Activated CD8-positive, alpha-beta memory T cell treated with anti-CD3 and anti-CD28 coated beads, Interleukin-2, amount 10 ng/mL, durations not matched to agents 7 days and 5 days (primary cell): ENCODE data around the gene LSAMP. TPM values are rescaled to one million over a fixed set of nuclear protein-coding genes. Genes with fewer than 3 reads are reported as not detected.
"Not testable (repeated sequence)": the region's sequence is repeated elsewhere in the genome, so short reads cannot be mapped to it uniquely, and the experiment has no call there.

Experiments
- ATAC-seq: fragments of 150-1000 bp; cut with Tn5 transposase; one replicate; pipeline ENCODE4 v1.10.0; 2021; ENCODE audit warnings: moderate library complexity
- CTCF ChIA-PET: fragments of 350-600 bp; sonication (Branson Sonifier 250); formaldehyde crosslinking; loops from one replicate; lab custom pipeline; 2021; ENCODE audit warnings: antibody characterized with exemption; lab: Charles Lee
- DNase-seq: peaks from one replicate; pipeline ENCODE4 v3.0.0-alpha.2; 2020
- H3K27ac Mint-ChIP-seq: one replicate; pipeline ENCODE4 v1.8.0; 2021; ENCODE audit warnings: mild to moderate bottlenecking, mixed read lengths
- H3K27me3 Mint-ChIP-seq: one replicate; pipeline ENCODE4 v1.8.0; 2021; ENCODE audit warnings: mixed read lengths
- H3K36me3 Mint-ChIP-seq: one replicate; pipeline ENCODE4 v1.8.0; 2021; ENCODE audit warnings: mild to moderate bottlenecking, mixed read lengths
- H3K4me1 Mint-ChIP-seq: one replicate; pipeline ENCODE4 v1.8.0; 2021; ENCODE audit warnings: mixed read lengths
- H3K4me3 Mint-ChIP-seq: one replicate; pipeline ENCODE4 v1.8.0; 2021; ENCODE audit warnings: mild to moderate bottlenecking, moderate library complexity, mixed read lengths
- H3K9me3 Mint-ChIP-seq: one replicate; pipeline ENCODE4 v1.8.0; 2022; ENCODE audit warnings: low read depth, mixed read lengths
- total RNA-seq, 2 experiments: library from RNA; stranded (reverse); gene quantifications; one replicate each; pipeline ENCODE4 v1.2.3, GENCODE V29; 2021

The LSAMP gene
- total RNA-seq, 2 experiments from 2014 or later: not detected

DNA sequence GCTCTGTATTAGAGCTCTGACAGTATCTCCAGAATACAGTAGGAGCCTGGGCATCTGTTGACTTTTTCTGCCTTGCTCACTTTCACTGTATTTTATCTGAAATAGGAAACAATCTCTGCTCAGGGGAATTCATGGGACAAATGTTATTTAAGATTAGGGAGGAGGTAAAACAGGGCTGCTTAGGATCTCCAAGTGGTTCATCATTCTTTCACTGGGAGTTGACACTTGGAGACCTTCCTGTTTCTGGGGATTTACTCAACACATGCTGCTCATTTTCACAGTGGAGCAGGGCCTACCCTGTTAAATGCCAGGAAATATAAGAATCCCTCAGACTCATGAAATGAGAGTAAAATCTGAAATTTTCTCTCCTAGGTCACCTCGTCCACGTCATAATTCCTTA, 636.5 kb downstream of the LSAMP start:
- Mint-ChIP-seq H3K9me3 (no peaks in the 10 kb centered on the region), H3K36me3 (no peaks in the 10 kb centered on the region), H3K4me3 (no peak overlapping the region), H3K27ac (no peak overlapping the region), H3K4me1 (peaks cover 3% of the 10 kb centered on the region), H3K27me3 (peaks cover 48% of the 10 kb centered on the region)
- no peak for DNase-seq
- no peak for ATAC-seq
- CTCF ChIA-PET: no interaction called here

DNA sequence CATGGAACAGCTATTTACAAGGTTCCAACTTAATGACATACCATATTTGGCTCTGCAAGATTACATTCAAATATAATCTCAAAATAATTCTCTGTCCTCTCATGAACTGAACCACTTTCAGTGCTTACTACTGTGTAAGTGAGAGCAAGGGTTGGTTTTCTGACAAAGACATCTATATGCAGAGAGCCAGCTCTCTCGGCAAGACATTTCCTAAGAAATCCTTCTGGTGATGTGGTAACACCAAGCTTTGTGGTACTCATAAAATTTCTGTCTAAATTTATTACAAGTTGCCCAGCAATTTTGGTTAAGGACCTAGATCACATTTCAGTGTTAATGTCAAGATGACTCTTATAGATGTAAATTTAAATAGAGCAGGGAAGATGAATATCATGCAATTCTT, 637.0 kb downstream of the LSAMP start:
- no peak for ATAC-seq
- H3K4me3 Mint-ChIP-seq: no peak overlapping the region
- H3K4me1 Mint-ChIP-seq: peaks cover 3% of the 10 kb centered on the region
- no peak overlapping the region for H3K27ac Mint-ChIP-seq
- H3K9me3 Mint-ChIP-seq: no peaks in the 10 kb centered on the region
- H3K27me3 Mint-ChIP-seq: peaks cover 50% of the 10 kb centered on the region
- DNase-seq: no peak
- H3K36me3 Mint-ChIP-seq: no peaks in the 10 kb centered on the region
- CTCF ChIA-PET: no interaction called here

DNA sequence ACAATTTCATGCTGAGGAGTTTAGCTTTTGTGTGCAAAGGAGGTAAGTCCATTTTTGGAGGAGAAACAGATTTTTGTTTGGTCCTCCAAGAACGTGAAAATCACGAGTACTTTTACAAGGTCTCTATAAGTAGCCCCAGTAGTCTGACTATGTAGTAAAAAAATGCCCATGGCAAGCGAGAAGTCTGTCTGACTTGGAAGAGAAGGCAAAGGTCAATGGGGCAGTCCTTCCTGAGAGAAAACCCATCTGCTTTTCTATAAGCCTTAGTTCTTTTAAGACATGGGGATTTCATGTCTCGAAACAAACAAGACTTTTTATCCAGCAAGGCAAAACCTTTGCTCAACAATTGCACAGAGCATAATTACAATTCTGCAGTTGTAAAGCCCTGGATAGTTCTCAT, 638.8 kb downstream of the LSAMP start:
- CTCF ChIA-PET: no interaction called here
- Mint-ChIP-seq H3K4me3 (no peak overlapping the region), H3K4me1 (peaks cover 6% of the 10 kb centered on the region), H3K36me3 (no peaks in the 10 kb centered on the region), H3K27me3 (peaks cover 61% of the 10 kb centered on the region), H3K27ac (no peak overlapping the region), H3K9me3 (no peaks in the 10 kb centered on the region)
- ATAC-seq: no peak
- no peak for DNase-seq

DNA sequence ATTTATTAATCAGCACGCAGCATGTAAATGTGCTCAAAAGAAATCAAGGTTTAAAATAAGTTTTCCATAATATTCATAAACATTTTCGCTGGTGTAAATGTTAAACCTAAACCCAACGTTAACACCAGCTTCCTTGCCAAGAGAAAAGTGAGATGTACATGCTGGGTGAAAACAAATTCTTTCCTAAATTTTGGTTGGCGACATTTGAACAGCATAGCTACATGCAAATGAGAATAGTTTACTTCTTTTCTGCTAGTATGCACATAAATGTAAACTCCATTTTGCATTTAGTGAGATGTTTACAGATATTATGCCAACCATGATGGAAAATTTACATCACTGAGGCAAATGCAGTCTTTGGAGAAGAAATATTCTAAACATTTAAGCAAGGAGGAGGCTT, 639.8 kb downstream of the LSAMP start:
- CTCF ChIA-PET: interaction anchor here (1.5 to 2.9 kb wide), 3 partner anchors 9 to 21 kb away, joined by 3 to 14 read pairs (median 9); no protein-coding TSS in a partner anchor
- Mint-ChIP-seq H3K4me3 (no peak overlapping the region), H3K27me3 (peaks cover 56% of the 10 kb centered on the region)

GRCh38 chr3:115804713-115805119, 640.6 kb downstream of the LSAMP start:
- DNase-seq (no peak), ATAC-seq (no peak)
- CTCF ChIA-PET: interaction anchor here (1.5 to 2.9 kb wide), 3 partner anchors 10 to 20 kb away, joined by 3 to 14 read pairs (median 9); no protein-coding TSS in a partner anchor
- H3K27ac Mint-ChIP-seq: no peak overlapping the region
- no peak overlapping the region for H3K4me3 Mint-ChIP-seq
- H3K27me3 Mint-ChIP-seq: peaks cover 54% of the 10 kb centered on the region
- H3K4me1 Mint-ChIP-seq: peaks cover 6% of the 10 kb centered on the region
- H3K9me3 Mint-ChIP-seq: no peaks in the 10 kb centered on the region
- H3K36me3 Mint-ChIP-seq: no peaks in the 10 kb centered on the region

More for the DNA sequence above, 639.8 kb downstream of the LSAMP start:
- Mint-ChIP-seq H3K4me1 (peaks cover 6% of the 10 kb centered on the region), H3K27ac (no peak overlapping the region), H3K36me3 (no peaks in the 10 kb centered on the region), H3K9me3 (no peaks in the 10 kb centered on the region)
- DNase-seq (no peak), ATAC-seq (no peak)

DNA sequence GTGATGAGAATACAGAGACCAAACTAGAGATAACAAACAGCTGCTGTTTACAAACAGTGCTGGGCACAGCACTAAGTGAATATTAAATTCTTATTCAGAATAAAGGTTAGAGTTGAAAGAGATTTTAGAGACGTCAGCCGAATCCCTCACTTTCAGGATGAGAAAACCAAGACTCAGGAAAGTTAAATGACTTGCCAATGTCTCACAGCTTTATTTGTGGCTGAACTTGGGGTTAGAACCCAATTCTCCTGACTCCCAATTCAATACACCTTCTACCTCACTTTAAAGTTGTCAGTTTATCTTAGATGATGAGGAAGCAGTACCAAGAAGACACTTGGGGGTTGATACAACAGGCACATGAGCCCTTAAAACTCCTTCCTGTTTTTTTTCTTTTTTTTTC, 641.1 kb downstream of the LSAMP start:
- H3K9me3 Mint-ChIP-seq: no peaks in the 10 kb centered on the region
- H3K4me3 Mint-ChIP-seq: no peak overlapping the region
- H3K36me3 Mint-ChIP-seq: no peaks in the 10 kb centered on the region
- no peak overlapping the region for H3K27ac Mint-ChIP-seq
- CTCF ChIA-PET: interaction anchor here (1.3 to 2.9 kb wide), 4 partner anchors 11 to 20 kb away, joined by 3 to 14 read pairs (median 6); no protein-coding TSS in a partner anchor
- peaks cover 6% of the 10 kb centered on the region for H3K4me1 Mint-ChIP-seq
- DNase-seq (no peak), ATAC-seq (no peak)
- peaks cover 54% of the 10 kb centered on the region for H3K27me3 Mint-ChIP-seq

DNA sequence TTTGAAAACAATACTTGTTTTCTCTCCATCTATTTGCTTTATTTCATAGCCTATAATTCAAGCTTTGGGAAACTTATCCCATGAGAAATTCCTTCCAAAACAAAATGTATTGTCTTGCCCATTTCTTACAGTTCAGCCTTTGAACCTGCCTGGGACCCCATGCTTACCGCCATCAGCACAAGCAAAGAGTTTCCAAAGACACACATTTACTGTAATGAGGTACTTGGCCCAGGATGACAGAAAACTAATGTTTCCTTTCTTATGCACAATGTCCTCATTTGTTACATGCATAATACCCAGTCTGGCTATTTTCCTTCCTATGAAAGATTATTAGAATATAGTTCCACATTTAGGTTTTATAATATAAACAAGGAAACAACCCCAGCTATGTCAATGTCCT, 641.6 kb downstream of the LSAMP start:
- no peaks in the 10 kb centered on the region for H3K9me3 Mint-ChIP-seq
- H3K27ac Mint-ChIP-seq: no peak overlapping the region
- H3K4me1 Mint-ChIP-seq: peaks cover 6% of the 10 kb centered on the region
- DNase-seq: no peak
- ATAC-seq: no peak
- no peaks in the 10 kb centered on the region for H3K36me3 Mint-ChIP-seq
- H3K4me3 Mint-ChIP-seq: no peak overlapping the region
- CTCF ChIA-PET: interaction anchor here (1.0 to 2.9 kb wide), 3 partner anchors 11 to 19 kb away, joined by 3 to 14 read pairs (median 4); no protein-coding TSS in a partner anchor
- peaks cover 51% of the 10 kb centered on the region for H3K27me3 Mint-ChIP-seq

- H3K27ac Mint-ChIP-seq: no peak overlapping the region
- ATAC-seq: no peak
- peaks cover 6% of the 10 kb centered on the region for H3K4me1 Mint-ChIP-seq
- H3K9me3 Mint-ChIP-seq: no peaks in the 10 kb centered on the region
- no peak overlapping the region for H3K4me3 Mint-ChIP-seq
- no peaks in the 10 kb centered on the region for H3K36me3 Mint-ChIP-seq
- CTCF ChIA-PET: no interaction called here
- peaks cover 35% of the 10 kb centered on the region for H3K27me3 Mint-ChIP-seq
- DNase-seq: no peak
These were observed 644.7 kb downstream of the LSAMP start for GRCh38 chr3:115800489-115801075.

DNA sequence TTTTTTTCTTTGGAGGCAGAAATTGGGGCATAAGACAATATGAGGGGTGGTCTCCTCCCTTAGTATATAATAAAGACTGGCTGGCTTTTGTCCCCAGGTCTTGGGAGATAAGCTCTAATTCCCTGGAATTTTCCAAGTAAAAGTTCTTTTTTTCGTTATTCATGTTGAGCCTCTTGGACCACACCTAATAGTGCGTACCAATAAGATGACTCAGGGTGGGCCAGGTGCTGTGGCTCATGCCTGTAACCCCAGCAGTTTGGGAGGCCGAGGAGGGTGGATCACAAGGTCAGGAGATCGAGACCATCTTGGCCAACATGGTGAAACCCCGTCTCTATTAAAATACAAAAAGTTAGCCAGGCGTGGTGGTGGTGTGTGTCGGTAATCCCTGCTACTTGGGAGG, 645.2 kb downstream of the LSAMP start:
- ATAC-seq, H3K9me3 Mint-ChIP-seq, H3K4me3 Mint-ChIP-seq, H3K4me1 Mint-ChIP-seq, DNase-seq, H3K36me3 Mint-ChIP-seq, H3K27ac Mint-ChIP-seq: not testable (repeated sequence)
- CTCF ChIA-PET: interaction anchor here (1.0 kb wide), 1 partner anchor 16 kb away, joined by 3 read pairs; no protein-coding TSS in a partner anchor
- peaks cover 33% of the 10 kb centered on the region for H3K27me3 Mint-ChIP-seq

DNA sequence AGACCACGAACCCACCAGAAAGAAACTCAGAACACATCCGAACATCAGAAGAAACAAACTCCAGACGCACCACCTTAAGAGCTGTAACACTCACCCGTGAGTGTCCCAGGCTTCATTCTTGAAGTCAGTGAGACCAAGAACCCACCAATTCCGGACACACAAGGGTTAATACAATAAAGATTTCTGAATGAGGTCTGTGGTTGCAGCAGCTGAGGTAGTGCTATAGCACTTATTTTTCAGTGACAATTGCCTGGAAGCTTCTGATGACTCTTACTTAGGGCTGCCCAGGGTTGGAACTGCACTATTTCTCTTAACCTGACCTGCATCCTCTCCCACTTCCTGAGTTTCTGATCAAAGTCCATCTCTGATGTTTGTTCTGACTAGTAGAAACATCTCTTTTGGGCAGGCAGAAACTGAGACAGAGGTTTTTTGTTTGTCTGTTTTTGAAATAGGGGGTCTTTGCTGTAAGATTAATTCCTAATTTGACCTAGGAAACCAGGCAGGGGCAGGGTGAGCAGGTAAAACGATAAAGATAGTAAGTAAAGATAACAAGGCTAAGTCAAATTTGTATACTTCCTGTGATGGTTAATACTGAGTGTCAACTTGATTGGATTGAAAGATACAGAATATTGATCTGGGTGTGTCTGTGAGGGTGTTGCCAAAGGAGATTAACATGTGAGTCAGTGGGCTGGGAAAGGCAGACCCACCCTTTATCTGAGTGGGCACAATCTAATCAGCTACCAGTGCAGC, 652.9 kb downstream of the LSAMP start:
- DNase-seq: peak; percentile 69
- ATAC-seq: peak; percentile 85
- Mint-ChIP-seq H3K4me3 (peak overlapping the region; percentile 53), H3K27me3 (peaks cover 2% of the 10 kb centered on the region), H3K9me3 (no peaks in the 10 kb centered on the region), H3K27ac (peak overlapping the region; percentile 90), H3K4me1 (peaks cover 23% of the 10 kb centered on the region), H3K36me3 (no peaks in the 10 kb centered on the region)
- CTCF ChIA-PET: interaction anchor here (1.0 to 1.3 kb wide), 2 partner anchors 9 to 10 kb away, joined by 3 read pairs; no protein-coding TSS in a partner anchor

DNA sequence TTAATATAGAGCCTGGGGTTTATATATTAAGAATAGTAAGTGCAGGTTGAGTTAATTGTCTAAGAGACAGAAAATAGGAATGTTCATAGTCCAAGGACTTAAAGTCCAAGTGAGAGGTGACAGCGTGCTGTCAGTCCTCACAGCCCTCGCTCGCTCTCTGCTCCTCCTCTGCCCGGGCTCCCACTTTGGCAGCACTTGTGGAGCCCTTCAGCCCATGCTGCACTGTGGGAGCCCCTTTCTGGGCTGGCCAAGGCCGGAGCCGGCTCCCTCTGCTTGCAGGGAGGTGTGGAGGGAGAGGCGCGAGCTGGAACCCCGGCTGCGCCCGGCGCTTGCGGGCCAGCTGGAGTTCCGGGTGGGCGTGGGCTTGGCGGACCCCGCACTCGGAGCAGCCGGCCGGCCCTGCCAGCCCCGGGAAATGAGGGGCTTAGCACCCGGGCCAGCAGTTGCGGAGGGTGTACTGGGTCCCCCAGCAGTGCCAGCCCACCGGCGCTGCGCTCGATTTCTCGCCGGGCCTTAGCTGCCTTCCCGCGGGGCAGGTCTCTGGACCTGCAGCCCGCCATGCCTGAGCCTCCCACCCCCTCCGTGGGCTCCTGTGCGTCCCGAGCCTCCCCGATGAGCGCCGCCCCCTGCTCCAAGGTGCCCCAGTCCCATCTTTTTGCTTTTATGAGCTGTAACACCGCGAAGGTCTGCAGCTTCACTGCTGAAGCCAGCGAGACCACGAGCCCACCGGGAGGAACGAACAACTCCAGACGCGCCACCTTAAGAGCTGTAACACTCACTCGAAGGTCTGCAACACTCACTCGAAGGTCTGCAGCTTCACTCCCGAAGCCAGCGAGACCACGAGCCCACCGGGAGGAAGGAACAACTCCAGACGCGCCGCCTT, 653.8 kb downstream of the LSAMP start:
- H3K36me3 Mint-ChIP-seq, ATAC-seq, H3K27me3 Mint-ChIP-seq, DNase-seq, H3K9me3 Mint-ChIP-seq: not testable (repeated sequence)
- H3K4me3 Mint-ChIP-seq: peak overlapping the region; percentile 53
- CTCF ChIA-PET: interaction anchor here (1.0 kb wide), 1 partner anchor 11 kb away, joined by 3 read pairs; no protein-coding TSS in a partner anchor
- peaks cover 23% of the 10 kb centered on the region for H3K4me1 Mint-ChIP-seq
- H3K27ac Mint-ChIP-seq: peak overlapping the region; percentile 90

- Mint-ChIP-seq H3K36me3 (no peaks in the 10 kb centered on the region), H3K27ac (no peak overlapping the region), H3K9me3 (no peaks in the 10 kb centered on the region), H3K27me3 (peaks cover 2% of the 10 kb centered on the region), H3K4me1 (peaks cover 23% of the 10 kb centered on the region), H3K4me3 (no peak overlapping the region)
- DNase-seq (peak; percentile 71), ATAC-seq (peak; percentile 93)
- CTCF ChIA-PET: no interaction called here
These were observed 654.5 kb downstream of the LSAMP start for GRCh38 chr3:115790759-115791158.

GRCh38 chr3:115789481-115789880, 655.8 kb downstream of the LSAMP start:
- peaks cover 32% of the 10 kb centered on the region for H3K4me1 Mint-ChIP-seq
- H3K9me3 Mint-ChIP-seq: no peaks in the 10 kb centered on the region
- peaks cover 4% of the 10 kb centered on the region for H3K27me3 Mint-ChIP-seq
- no peak overlapping the region for H3K4me3 Mint-ChIP-seq
- CTCF ChIA-PET: interaction anchor here (0.7 kb wide), 1 partner anchor 24 kb away, joined by 3 read pairs; no protein-coding TSS in a partner anchor
- no peak for DNase-seq
- ATAC-seq: no peak
- no peak overlapping the region for H3K27ac Mint-ChIP-seq
- no peaks in the 10 kb centered on the region for H3K36me3 Mint-ChIP-seq
